Activated CD4-positive, alpha-beta T cell treated with anti-CD3 and anti-CD28 coated beads, Interleukin-2, amount 50 U/mL, for 4 hours (primary cell): ENCODE data around the gene RPS6KB2.
"Not testable (repeated sequence)": the region's sequence is repeated elsewhere in the genome, so short reads cannot be mapped to it uniquely, and the experiment has no call there.

Experiments used
- DNase-seq, 2 experiments: peaks; one replicate each; pipeline ENCODE4 v3.0.0-alpha.2; 2020

RPS6KB2 gene

GRCh38 chr11:67411785-67412152 is 16.5 kb upstream of the RPS6KB2 start:
- DNase-seq = no peak

GRCh38 chr11:67412495-67413179 is 15.7 kb upstream of the RPS6KB2 start:
- DNase-seq = no peak

GRCh38 chr11:67413266-67413849 is 14.9 kb upstream of the RPS6KB2 start:
- DNase-seq = no peak

- no peak for DNase-seq
Observed at GRCh38 chr11:67415501-67416304, 12.6 kb upstream of the RPS6KB2 start, which contains the start of gene CARNS1. CARNS1 (plus strand) TSS chr11:67415678; CDS start chr11:67416200, 522 bp downstream.

GRCh38 chr11:67416416-67417335 is 11.6 kb upstream of the RPS6KB2 start:
- peak; percentile 74 to 75 for DNase-seq

- DNase-seq = no peak
Observed at GRCh38 chr11:67417425-67417824, 10.9 kb upstream of the RPS6KB2 start.

GRCh38 chr11:67418476-67419281 is 9.6 kb upstream of the RPS6KB2 start:
- no peak for DNase-seq

GRCh38 chr11:67419325-67420049 is 8.8 kb upstream of the RPS6KB2 start:
- no peak for DNase-seq

GRCh38 chr11:67420147-67420645 is 8.1 kb upstream of the RPS6KB2 start:
- no peak for DNase-seq

GRCh38 chr11:67420646-67421429 is 7.5 kb upstream of the RPS6KB2 start:
- DNase-seq = peak; percentile 97

- no peak for DNase-seq
Observed at GRCh38 chr11:67421430-67422031, 6.8 kb upstream of the RPS6KB2 start.

GRCh38 chr11:67422891-67423290 is 5.4 kb upstream of the RPS6KB2 start:
- DNase-seq = no peak

GRCh38 chr11:67423466-67423865 is 4.8 kb upstream of the RPS6KB2 start:
- no peak for DNase-seq

GRCh38 chr11:67423891-67424613 is 4.2 kb upstream of the RPS6KB2 start:
- DNase-seq = no peak

GRCh38 chr11:67427364-67427859 is 882 bp upstream of the RPS6KB2 start:
- not testable (repeated sequence) for DNase-seq

GRCh38 chr11:67429038-67429668 is 859 bp downstream of the RPS6KB2 start:
- DNase-seq = no peak

- DNase-seq = no peak
Observed at GRCh38 chr11:67429722-67430121, 1.4 kb downstream of the RPS6KB2 start.
